ENCODE results near the gene DNAJB1. TPM values are rescaled to one million over a fixed set of nuclear protein-coding genes. Genes with fewer than 3 reads are reported as not detected.
"Not testable (repeated sequence)": the region's sequence is repeated elsewhere in the genome, so short reads cannot be mapped to it uniquely, and the experiment has no call there.

The DNAJB1 gene
- total and polyA plus RNA-seq, 3 donors from 2014 or later, result 185 to 386 (median 245) TPM

DNA sequence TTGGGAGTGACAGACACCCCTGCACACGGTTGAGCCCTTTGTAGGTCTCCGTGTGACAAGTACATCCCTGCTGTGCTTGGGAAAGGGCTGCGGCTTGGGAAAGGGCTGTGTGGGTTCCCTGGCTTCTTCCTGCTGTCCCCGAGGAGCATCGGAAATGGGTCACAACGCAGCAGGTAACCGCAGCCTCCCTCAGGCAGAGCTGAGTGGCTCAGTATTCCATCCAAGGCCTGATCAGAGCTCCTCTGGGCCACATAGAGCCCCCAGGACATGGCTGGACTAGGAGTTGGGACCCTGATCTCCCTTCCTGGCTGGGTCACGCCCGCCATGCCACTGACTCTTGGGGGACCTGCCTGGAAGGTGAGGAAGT, 27.5 kb upstream of the DNAJB1 start:
- WGBS, 2 donors, result 89 to 91% methylated on average over 5 to 9 of the region's 9 CpGs
- no peak for TF ChIP-seq CTCF (IDR thresholded peaks at IDR 0.05)
- no peak for TF ChIP-seq POLR2A (IDR thresholded peaks at IDR 0.05)
- H3K27ac ChIP-seq, result no peak overlapping the region
- peaks cover 7% of the 10 kb centered on the region for H3K4me1 ChIP-seq
- intact Hi-C loops (cut with DNase I; ENCODE audit: low total_unique reads), result no loop called here
- no peak for DNase-seq
- H3K9me3 ChIP-seq, result no peaks in the 10 kb centered on the region
- H3K27me3 ChIP-seq, result no peaks in the 10 kb centered on the region
- no peaks in the 10 kb centered on the region for H3K36me3 ChIP-seq (ENCODE audit: low read depth, missing control alignments)
- no peak overlapping the region for H3K4me3 ChIP-seq

DNA sequence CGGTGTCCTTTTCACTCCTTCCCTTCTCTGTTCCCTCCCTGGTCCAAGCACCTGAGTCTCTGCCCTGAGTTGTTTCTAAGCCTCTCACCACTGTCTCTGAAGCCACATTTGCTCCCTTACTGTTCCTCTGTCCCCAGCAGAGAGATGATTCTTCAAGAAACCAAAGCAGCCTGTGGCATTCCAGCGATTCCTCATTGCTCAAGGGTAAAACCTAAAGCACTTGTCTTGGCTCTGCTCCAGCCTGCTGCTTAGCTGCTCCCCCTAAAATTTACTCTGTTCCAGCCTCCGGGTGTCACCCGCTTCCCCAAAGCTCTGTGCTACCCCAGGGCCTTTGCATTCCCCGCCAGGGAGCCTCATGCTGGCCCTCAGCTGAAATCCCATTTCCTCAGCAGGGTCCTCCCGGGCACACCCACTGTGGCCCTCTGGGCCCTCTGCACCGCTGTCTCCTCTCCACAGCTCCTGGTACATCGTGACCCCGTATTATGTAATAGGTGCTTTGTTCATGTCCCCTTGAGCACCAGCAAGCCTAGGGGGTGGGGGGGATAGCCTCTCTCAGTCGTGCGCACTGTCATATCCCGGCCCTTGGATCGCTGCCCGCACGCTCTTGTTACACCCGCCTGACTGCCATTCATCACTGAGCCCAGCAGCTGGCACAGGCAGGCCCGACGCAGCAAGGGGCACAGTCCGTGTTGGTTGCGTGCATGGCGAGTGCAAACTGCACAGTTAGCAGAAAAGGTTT, 26.9 kb upstream of the DNAJB1 start:
- Histone ChIP-seq H3K9me3 (no peaks in the 10 kb centered on the region), H3K4me3 (no peak overlapping the region), H3K4me1 (peaks cover 2% of the 10 kb centered on the region), H3K27me3 (no peaks in the 10 kb centered on the region), H3K36me3 (ENCODE audit: low read depth, missing control alignments) (no peaks in the 10 kb centered on the region), H3K27ac (no peak overlapping the region)
- intact Hi-C loops (cut with DNase I; ENCODE audit: low total_unique reads), result no loop called here
- DNase-seq, result no peak
- no peak for TF ChIP-seq POLR2A (IDR thresholded peaks at IDR 0.05)
- no peak for TF ChIP-seq CTCF (IDR thresholded peaks at IDR 0.05)
- 68 to 80% methylated on average over 19 to 21 of the region's 21 CpGs for WGBS, 2 donors

DNA sequence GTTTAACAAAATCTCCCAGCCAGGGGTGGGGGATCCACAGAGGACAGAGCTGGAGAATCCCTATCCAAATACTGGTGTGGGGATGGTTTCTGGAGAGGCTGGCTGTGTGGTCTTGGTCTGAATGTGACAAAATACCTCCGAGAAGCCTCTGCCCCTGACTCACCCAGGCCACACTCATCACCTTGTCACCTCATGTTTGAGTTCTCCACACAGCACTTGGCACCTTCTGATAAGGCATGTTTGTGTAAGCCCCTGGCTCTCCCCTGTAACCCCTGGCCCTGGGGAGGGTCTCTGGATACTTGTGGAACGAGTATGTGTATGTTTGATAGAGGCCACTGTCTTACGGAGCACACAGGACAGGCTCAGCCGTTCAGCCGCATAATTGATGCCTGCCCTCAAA, 25.9 kb upstream of the DNAJB1 start:
- TF ChIP-seq POLR2A (IDR thresholded peaks at IDR 0.05) (no peak), CTCF (IDR thresholded peaks at IDR 0.05) (no peak)
- no peaks in the 10 kb centered on the region for H3K9me3 ChIP-seq
- H3K36me3 ChIP-seq (ENCODE audit: low read depth, missing control alignments), result no peaks in the 10 kb centered on the region
- H3K27me3 ChIP-seq, result no peaks in the 10 kb centered on the region
- WGBS, 2 donors, result 76 to 88% methylated on average over 4 to 5 of the region's 5 CpGs
- DNase-seq, result no peak
- H3K4me1 ChIP-seq, result no peaks in the 10 kb centered on the region
- H3K27ac ChIP-seq, result no peak overlapping the region
- intact Hi-C loops (cut with DNase I; ENCODE audit: low total_unique reads), result no loop called here
- no peak overlapping the region for H3K4me3 ChIP-seq

DNA sequence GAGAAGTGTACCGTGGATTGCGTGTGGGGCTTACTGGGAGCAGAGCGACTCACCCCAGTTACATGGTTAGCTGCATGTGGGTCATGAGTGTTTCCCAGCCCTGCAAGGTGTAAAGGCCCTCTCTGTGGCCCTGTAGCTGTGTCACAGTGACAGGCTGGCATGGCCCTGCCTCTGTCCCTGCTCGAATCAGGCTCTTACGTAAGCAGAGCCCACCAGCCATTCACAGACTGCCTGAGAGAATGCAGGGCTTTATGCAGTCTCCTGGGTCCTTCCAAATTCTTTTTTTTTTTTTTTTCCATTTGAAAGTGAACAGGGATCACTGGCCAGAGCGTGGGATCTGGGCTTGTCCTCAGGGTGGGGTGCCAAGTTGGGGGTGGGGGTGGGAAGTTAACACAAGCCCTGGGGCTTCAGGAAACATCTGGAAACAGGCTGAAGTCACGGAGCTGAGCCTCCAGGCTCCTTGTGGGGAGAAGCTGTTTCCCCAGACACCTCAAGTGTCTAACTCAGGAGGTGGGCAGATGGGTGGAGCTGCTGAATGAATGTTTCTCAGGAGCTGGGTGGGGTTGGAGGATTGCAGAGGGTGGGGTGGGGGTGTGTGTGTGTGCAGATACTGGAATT, 24.6 kb upstream of the DNAJB1 start:
- Histone ChIP-seq H3K4me1 (peaks cover 3% of the 10 kb centered on the region), H3K36me3 (ENCODE audit: low read depth, missing control alignments) (no peaks in the 10 kb centered on the region), H3K4me3 (no peak overlapping the region), H3K9me3 (no peaks in the 10 kb centered on the region), H3K27ac (no peak overlapping the region), H3K27me3 (no peaks in the 10 kb centered on the region)
- WGBS, 2 donors, result 46 to 54% methylated on average over 7 of the region's 7 CpGs
- intact Hi-C loops (cut with DNase I; ENCODE audit: low total_unique reads), result no loop called here
- TF ChIP-seq POLR2A (IDR thresholded peaks at IDR 0.05), result no peak
- TF ChIP-seq CTCF (IDR thresholded peaks at IDR 0.05), result no peak
- no peak for DNase-seq

DNA sequence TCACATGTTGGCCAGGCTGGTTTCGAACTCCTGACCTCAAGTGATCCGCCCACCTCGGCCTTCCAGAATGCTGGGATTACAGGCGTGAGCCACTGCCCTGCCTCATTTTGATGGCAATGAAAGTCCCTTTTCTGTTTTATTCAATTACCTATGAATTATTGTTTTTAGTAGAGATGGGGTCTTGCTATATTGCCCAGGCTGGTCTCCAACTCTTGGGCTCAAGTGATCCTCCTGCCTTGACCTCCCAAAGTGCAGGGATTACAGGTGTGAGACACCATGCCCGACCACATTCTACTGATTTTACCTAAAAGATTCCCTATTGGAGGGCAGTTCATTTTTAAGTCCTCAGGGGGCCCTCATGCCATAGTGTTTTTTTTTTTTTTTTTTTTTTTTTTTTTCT, 23.8 kb upstream of the DNAJB1 start:
- H3K9me3 ChIP-seq; H3K27ac ChIP-seq; intact Hi-C loops (cut with DNase I; ENCODE audit: low total_unique reads); DNase-seq; H3K4me1 ChIP-seq; H3K27me3 ChIP-seq; H3K36me3 ChIP-seq (ENCODE audit: low read depth, missing control alignments); H3K4me3 ChIP-seq: not testable (repeated sequence)
- 77 to 80% methylated on average over 5 of the region's 5 CpGs for WGBS, 2 donors

Data from testis (tissue), 3 donors.